ENCODE data around the gene DLX2.

DLX2 gene

DNA sequence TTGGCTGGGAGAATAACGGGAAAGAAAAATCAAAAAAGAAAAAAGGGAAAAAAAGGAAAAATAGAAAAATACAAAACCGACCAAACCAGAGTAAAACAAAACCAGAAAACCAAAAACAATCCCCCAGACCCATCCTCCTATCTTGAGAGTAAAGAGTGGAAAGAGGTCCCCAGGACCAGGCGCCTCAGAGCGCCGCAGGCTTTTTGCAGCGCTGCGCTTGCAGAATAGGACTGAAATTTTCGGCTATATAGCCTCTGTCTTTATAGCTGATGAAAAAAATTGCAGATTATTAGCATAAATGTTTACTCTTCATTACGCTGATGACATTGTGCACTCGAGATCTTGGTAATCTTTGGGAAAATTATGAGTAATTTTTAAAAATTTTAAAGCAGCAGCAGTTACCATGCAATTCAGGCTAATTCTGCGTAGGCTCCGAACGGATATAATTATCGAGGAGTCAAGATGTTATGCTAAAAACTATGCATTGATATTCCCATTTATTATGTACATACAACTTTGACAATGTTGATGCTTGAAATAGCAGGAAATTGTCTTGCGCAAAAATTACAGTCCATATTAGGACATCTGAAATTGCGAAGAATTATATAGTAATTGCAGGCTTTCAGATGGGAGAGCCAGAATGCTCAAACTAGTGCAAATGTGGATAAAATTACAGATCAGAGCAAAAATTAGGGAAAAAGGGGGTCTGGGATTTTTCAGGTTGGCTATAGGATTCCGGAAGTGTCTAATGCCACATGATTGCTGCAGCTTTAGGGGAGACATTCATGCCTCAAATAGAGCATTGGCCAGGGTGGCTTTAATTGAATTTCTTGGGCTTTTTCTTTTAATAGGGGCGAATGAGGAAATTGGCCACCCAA lies 9.0 kb downstream of the DLX2 start:
- DNase-seq = no peak

DNA sequence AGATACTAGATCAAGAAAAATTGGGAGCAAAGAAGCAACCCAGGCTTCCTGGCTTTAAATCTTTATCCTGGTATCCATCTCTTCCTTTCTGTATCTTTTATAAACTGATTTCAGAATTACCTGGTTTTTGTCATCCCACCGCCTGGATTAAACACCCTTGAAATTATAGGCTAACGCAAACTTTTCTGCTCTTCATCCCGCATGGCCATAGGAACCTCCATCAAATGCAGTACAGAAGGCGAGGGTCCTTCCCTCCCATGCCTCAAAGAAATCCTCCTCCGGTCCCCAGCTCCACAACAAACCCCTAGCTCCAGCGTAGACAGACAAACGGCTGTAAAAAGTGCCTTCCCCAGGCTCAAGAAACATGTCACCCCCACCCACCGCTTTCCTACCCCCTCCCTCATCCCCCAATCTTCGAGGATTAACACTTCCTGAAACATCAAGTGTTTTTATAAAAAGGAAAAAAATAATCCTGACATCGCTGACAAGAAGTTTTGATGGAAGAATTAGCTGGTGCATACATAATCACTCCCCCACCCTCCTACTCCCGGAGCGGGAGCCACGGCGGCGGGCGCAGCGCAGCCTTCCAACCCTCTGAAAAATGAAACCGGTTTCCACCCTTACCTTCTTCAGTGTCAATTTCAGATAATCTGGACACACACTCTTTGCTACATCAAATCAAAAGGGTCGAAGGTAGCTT lies 9.8 kb downstream of the DLX2 start:
- no peak for DNase-seq

DNA sequence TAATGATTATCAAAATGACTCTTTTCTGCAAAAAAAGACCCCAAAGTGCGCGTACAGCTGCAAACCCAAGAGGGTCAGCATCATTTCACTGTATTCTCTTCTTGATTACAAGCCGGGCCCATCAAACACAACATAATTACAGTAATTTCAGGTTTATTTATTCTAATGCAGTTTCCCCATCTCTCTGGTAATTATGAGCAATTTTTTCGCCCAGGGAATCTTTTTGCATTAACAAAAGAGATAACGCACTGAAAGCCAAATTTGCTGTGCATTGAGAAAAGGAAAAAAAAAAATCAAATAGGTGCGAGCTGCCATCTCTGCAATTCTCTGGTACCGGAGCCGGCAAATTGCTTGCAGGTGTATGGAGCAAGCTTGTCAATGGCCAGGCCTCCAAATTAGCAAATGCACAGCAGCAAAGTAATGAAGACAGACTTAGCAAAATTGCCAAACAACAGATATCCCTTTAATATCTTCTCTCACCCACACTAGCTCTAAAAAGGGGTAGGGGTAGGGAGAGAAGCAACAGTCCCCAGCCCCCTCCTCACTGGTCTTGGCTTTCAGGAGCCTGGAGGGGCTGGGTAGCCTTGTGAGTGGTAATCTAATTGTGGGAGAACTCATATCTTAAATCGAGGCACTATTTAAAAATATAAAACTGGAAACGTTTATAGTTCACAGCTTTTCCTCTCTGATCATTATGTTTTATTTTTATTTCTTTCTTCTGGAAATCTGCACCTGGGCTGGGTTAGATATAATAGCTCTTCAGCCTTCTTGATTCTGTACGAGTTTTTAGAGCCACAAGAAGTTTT lies 10.7 kb downstream of the DLX2 start:
- DNase-seq = no peak

DNA sequence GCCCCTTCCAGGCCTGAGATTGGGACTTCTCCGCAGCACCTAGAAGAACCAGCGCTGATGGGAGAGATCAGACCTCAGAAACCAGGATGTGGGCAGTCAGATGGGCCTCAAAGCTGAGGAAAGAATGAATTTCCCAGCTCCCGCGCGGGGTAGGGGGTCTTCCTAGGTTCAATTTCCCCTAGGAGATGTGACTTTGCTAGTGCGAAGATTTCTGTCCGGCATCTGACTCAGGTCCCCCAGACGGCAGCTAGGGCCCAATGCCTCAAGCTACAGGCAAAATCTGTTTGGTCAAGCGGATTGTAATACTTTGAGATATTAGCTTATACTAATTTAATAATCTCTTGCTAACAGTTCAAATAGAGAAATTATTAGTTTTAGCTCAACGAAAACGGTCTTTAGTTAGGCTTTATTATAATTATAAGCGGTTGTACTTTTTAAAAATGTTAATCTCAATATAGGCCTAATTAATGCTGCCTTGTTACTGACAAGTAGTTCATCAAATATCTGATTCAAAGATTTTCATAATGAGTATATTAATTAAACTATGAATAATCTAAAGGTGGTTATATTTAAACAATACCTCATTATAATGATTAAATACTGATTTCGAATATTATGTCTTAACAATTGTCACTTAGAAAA lies 11.6 kb downstream of the DLX2 start:
- DNase-seq = no peak

DNA sequence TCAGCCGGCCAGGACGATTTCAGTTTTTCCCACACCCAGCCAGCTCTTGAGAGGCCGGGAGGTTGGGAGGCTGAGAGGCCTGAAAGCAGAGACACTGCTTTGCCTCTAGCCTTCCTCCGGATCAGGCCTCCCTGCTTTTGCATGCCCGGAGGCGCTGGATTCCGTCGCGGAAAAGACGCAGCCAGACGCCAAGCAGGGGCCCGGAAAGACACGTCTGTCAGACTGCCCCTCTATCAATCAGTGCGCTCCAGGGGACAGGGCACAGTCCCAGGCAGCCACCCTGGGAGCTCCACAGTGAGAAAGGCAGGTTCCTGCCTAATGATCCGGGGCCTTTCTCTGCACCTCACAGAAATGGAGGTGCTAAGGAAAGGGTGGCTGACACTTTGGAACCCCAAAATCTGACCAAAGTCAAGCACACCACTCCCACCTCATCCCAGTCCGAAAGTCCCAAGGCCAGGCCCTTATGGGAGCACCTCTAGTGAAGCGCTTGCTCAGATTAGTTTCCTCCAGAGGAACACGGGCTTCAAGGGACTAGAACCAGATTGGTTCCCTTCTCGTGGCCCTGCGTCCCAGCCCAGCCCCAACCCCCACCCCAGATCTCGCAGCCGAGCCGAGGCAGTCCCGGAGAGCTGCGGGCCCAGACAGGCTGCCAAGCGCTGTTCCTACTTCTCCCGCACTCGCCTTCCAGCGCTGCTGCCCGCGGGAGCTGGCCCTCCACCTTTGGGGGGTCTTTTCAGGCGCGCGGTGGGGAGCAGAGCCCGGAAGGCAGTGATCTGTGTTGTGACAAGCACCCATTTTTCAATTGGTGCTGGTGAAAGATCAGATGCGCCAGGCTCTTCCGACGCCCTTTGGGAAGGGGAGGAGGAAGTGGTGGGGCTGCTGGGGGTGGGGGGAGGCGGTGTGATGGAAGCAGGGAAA lies 12.4 kb downstream of the DLX2 start:
- no peak for DNase-seq

DNA sequence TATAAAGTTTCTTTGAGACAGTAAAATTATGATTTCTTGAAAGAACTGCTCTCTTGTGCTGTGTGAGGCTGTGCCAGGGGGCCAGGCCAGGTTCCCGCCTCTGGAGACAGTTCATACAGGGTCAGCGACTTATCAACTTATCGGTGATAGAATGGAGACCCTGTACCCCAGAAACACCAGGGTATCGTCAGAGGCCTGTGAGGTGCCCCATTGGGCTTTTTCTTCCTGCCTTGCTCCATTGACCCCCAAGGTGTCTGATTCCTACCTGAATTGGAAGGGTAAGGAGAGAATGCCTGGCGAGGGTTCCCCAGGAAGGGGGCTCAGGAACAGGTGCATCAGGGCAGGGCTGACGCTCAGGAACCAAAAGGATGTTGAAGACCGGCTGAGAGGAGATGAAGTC lies 13.1 kb downstream of the DLX2 start:
- DNase-seq = no peak

DNA sequence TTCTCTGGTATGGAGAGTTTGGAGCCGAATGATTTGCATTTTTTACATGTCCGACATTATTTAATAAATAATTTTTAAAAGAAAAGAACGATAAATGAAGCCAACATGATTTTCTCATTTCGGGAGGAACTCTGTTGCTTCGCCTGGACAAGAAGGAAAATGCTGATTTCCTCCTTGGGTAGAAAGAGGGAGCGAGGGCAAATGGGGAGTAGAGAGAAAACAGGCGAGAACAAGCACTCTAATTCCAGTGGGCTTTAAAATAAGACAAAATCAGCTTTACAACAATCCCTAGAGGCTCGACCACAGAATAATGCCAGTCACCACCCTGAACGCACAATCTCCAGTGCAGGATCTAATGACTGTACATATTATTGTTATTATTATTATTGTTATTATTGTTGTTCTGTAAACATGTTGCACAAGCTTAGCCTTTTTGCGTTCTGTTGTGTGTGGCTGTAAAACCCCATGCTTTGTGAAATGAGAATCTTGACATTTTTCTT lies 13.6 kb downstream of the DLX2 start:
- DNase-seq = no peak

DNA sequence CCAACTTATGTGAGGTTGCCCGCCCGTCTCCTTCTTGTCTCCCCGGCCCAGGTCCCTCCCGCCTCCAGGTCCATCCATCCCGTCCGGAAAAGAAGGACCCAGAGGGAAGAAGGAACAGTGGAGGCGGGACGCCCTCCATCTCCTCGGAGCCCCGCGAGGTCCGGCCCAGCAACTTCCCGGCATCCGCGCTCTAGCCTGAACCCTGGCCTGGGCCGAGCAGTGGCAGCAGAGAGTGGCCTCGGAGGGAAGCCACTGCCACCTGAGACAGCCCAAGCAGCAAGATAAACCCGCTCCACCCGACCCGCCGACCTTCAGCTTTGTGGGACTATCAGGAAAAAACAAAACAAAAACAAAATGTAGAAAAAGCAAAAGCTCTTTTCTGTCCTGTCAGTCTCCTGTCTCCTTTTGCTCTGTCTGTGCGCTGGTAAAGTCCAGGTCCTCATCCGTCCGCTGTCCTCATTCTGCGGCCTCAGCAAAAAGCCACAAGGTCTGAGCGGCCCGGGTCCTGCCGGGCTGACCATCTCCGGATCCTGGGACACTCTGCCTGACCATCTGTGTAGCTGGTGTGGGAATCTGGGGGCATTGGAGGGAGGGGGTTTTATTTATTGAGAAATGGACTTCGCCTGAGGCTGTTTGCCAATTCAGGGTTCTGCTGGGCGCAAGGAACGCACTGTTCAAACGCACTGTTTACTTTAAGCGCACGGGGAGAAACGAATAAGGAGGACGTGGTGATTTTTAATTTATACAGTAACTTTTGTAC lies 14.3 kb downstream of the DLX2 start:
- no peak for DNase-seq

DNA sequence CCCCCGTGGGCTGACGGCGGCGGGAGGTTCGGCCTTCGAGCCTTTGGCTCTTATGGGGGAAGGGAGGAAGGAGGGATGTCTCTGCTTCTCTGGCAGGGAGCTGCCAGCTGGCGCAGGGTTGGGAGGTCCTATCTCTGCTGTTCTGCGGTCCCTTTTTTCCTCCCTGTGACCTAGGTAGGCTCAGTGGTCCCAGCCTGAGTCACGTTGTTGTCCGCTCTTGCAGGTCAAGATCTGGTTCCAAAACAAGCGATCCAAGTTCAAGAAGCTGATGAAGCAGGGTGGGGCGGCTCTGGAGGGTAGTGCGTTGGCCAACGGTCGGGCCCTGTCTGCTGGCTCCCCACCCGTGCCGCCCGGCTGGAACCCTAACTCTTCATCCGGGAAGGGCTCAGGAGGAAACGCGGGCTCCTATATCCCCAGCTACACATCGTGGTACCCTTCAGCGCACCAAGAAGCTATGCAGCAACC lies 14.9 kb downstream of the DLX2 start:
- DNase-seq = no peak

DNA sequence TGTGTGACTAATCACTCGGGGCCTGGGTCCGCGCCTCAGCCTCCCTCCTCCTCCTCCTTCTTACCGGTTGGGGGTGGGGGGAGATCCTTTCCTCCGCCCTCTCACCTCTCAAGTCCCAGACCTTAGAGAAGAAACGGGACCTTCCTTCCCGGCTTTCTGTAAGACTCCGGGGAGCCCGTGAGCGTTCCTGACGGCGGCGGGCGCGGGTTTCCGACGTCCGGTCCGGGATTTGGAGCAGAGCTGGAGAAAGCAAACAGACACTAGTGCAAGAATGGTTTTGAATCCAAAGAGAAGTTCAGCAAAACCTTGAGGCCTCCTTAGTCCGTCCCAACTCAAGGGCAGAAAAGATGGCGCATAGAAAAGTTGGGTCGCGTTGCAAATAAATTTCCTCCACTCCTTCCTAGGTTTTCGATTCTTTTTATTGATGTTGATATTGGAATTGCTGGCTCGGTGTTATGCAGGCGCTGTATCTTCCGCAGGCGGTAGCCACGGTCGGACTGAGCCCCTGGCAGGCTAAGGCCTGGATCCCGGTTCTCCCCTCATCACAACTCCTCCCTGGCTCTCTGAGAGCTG lies 15.4 kb downstream of the DLX2 start:
- no peak for DNase-seq

DNA sequence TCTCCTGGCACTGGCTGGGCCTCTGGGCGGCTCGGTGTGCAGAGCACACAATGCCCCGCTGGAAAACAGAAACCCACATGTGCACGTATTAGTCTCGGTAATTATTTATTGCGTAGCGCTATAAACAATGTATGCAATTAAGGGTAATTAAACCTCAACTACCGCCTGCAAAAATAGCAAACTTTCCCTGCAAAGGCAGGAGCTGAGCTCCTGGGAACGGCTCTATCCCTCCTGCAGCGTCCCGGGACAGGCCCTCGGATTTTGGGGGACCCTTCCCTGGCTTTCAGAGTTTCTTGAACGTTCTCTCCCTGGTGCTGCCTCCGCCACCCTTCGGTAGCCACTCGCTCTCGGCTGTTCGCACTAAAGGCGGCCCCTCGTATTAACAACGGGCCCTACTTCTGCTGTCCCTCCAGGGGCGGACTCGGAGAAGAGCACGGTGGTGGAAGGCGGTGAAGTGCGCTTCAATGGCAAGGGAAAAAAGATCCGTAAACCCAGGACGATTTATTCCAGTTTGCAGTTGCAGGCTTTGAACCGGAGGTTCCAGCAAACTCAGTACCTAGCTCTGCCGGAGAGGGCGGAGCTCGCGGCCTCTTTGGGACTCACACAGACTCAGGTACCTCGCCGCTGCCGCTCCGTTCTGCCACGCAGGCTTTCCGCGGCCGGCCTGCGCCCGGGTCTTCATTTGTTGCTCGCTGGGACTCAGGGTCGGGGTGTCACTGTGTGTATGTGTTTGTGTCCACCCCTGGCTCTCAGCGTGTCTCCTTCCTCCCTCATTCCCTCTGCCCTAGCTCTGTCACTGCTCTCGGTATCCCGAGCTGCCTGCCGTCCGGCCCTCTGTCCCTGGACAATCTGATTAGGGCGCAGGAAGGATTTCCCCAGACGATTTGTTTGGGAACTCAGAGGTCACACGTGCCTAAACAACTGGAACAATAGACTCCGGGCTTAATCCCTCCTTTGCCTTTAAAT lies 16.2 kb downstream of the DLX2 start:
- DNase-seq = no peak

DNA sequence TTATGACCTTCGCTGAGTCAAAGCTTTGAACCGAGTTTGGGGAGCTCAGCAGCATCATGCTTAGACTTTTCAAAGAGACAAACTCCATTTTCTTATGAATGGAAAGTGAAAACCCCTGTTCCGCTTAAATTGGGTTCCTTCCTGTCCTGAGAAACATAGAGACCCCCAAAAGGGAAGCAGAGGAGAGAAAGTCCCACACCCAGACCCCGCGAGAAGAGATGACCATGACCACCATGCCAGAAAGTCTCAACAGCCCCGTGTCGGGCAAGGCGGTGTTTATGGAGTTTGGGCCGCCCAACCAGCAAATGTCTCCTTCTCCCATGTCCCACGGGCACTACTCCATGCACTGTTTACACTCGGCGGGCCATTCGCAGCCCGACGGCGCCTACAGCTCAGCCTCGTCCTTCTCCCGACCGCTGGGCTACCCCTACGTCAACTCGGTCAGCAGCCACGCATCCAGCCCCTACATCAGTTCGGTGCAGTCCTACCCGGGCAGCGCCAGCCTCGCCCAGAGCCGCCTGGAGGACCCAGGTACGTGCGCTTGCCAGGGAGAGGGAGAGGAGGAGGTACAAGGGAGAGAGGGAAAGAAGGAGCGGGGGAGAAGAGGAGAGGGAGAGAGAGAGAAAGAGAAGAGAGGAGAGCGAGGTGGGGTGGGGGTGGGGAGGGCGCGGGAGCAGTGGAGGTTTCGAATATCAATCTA lies 17.1 kb downstream of the DLX2 start, which contains the start of gene DLX1:
Gene DLX1 (plus strand): TSS at position 48 of the 700 bp plus-strand sequence. CDS start 171 bp downstream, at position 219.
- no peak for DNase-seq

DNA sequence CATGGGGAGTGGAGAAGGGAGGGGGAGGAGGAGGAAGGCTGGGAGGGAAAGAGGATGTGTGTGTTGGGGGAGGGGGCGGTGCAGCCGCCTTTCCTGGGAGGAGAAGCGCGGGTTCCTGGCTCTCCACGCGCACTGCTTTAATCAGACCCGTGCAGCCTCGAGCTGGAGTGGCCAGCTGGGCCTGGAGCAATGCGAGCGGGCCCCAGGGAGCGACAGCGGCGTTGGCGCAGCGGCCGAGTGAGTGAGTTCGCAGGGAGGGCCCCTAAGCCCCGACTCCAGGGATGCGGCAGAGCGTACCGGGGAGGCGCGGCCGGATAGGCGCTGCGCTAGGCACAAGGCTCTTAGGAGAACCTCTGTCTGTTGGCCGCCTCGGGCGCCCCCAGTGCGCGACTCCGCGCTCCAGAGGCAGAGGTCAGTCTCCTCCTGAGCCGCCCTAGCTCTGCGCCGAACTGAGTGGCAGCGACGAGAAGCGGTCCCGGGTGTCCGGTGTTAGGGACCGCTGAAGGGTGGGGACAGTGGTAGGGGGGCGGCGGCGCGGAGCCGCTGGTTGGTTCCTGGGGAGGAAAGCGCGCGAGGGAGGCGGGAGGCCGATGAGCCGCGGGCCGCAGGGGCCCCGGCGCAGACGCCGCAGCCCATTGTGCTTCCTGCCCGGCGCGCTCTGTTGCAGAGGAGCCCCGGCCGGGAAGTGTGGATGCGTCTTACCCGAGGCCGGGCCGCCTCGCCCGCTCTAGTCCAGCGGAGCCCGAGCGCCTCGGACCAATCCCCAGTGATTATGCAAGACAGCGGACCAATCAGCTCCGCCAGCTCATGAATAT lies 17.8 kb downstream of the DLX2 start:
- no peak for DNase-seq

DNA sequence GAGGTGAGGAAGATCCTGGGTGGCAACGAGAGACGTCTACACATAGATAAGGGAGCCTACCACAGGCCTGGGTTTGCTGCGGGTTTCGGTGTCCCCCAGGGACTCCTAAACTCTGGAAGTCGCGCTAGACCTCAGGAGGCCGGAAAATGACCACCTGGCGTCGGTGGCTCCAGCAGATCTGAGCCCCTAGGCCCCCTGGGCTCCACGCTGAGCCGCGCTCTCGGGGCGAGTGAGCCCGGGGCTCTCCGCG lies 18.4 kb downstream of the DLX2 start:
- no peak for DNase-seq

DNA sequence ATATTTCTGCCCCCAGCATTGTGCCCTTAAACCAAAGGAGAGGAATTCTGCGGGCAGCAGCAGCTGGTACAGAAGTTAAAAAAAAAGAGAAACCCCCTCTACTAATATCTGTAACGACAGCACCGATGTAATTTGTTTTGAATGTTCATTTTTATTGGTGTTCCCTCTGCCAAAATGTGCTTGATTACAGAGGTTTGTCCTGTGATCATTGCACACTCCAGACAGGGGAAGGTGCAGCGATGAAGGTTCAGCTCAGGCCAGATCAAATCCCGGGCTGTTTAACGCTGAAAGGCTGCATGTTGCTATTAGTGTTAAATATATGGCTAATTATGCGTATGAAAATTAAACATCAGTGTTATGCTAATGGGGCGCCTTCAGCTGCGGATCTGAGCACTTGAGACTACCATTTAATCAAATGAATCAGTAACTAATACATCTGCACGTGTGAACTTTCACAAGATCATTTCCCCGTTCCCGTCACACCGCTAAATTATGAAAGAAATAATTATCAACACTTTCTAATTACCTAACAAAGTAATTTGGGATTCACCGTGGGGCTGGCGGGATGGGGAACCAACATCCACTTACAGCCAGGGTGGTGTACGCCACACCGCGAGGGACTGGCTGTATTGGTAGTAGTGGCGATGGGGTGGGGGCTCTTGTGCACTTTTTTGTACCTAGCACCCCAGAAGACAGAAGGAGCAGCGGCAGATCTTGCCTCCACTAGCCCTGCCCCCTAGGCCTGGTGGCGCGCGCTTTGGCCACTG lies 18.9 kb downstream of the DLX2 start:
- DNase-seq = no peak

DNA sequence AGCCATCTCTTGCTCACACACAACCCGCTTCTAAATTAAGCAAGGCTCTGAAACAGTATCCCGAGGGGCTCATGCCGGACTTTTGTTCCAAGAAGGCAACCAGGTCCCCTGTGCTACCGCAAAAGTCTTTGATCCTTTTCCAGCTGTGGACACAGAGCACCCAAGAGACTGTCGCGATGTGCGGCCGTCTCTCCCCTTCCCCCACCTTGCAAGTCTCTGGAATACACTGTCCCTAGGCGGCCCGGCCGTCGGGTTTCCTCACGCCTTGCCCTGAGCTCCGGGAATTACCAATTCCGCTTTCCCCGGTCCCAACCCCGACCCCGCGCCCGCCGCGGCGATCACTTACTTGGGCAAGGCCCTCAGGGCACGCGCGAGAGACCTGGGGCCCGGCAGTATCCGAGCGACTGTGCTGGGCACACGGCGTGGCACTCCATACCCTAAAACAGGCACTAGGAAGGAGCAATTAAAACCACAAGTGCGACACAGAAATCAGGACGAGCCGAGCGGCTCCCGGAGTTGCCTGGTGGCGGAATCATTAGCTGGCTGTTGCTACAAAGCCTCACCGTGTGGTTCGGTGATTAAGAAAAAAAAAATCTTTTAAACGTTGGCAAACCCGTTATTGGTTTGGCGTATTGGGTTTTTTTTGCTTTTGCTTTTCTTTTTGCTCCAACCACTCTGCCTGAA lies 19.6 kb downstream of the DLX2 start:
- no peak for DNase-seq
